MM.1S (cell line): ENCODE results near the gene KRT40.
"Not testable (repeated sequence)": the region's sequence is repeated elsewhere in the genome, so short reads cannot be mapped to it uniquely, and the experiment has no call there.

Experiments used
- DNase-seq: peaks from one replicate; pipeline ENCODE4 v3.0.0-alpha.2; 2015
- H2AFZ ChIP-seq: fragments of 300-600 bp; sonication (generic); 2 replicates; pipeline ENCODE4 v1.6.0; 2016; ENCODE audit warnings: antibody characterized with exemption, low read length
- H3F3A ChIP-seq: fragments of 300-600 bp; sonication (generic); 2 replicates; pipeline ENCODE4 v1.6.1; 2016; ENCODE audit warnings: mild to moderate bottlenecking, antibody characterized with exemption, low read length, moderate library complexity, mixed read lengths; ENCODE audit not compliant: insufficient read depth
- H3K27ac ChIP-seq: fragments of 300-600 bp; sonication (generic); 2 replicates; pipeline ENCODE4 v1.5.1; 2016; ENCODE audit warnings: mild to moderate bottlenecking, low read length
- H3K27me3 ChIP-seq: fragments of 300-600 bp; sonication (generic); replicated peaks from 2 replicates; pipeline ENCODE4 v1.6.0; 2016; ENCODE audit warnings: low read length; ENCODE audit not compliant: insufficient read depth
- H3K36me3 ChIP-seq: fragments of 300-600 bp; sonication (generic); replicated peaks from 2 replicates; pipeline ENCODE4 v1.6.1; 2016; ENCODE audit warnings: mild to moderate bottlenecking, low read length, mixed read lengths; ENCODE audit not compliant: insufficient read depth
- H3K4me1 ChIP-seq: fragments of 300-600 bp; sonication (generic); 2 replicates; pipeline ENCODE4 v1.6.1; 2016; ENCODE audit warnings: low read length, mixed read lengths
- H3K4me2 ChIP-seq: fragments of 300-600 bp; sonication (generic); 2 replicates; pipeline ENCODE4 v1.6.0; 2016; ENCODE audit warnings: low read depth, low read length
- H3K4me3 ChIP-seq: fragments of 300-600 bp; sonication (generic); 2 replicates; pipeline ENCODE4 v1.5.1; 2016; ENCODE audit warnings: low read length, mixed read lengths
- H3K79me2 ChIP-seq: fragments of 300-600 bp; sonication (generic); 2 replicates; pipeline ENCODE4 v1.6.1; 2016; ENCODE audit warnings: mixed run types, low read length, mixed read lengths
- H3K9ac ChIP-seq: fragments of 300-600 bp; sonication (generic); 2 replicates; pipeline ENCODE4 v1.6.1; 2016; ENCODE audit warnings: low read length, mixed read lengths
- H3K9me2 ChIP-seq: fragments of 300-600 bp; sonication (generic); replicated peaks from 2 replicates; pipeline ENCODE4 v1.6.1; 2016; ENCODE audit warnings: mild to moderate bottlenecking, low read length, mixed read lengths; ENCODE audit not compliant: insufficient read depth
- H3K9me3 ChIP-seq: fragments of 300-600 bp; sonication (generic); replicated peaks from 2 replicates; pipeline ENCODE4 v1.6.1; 2016; ENCODE audit warnings: mild to moderate bottlenecking, low read length, mixed read lengths; ENCODE audit not compliant: insufficient read depth
- H4K20me1 ChIP-seq: fragments of 300-600 bp; sonication (generic); 2 replicates; pipeline ENCODE4 v1.6.1; 2016; ENCODE audit warnings: mild to moderate bottlenecking, low read length, moderate library complexity, mixed read lengths; ENCODE audit not compliant: insufficient read depth
- CTCF ChIP-seq: fragments of 300-600 bp; sonication (generic); IDR thresholded peaks from 2 replicates; pipeline ENCODE4 v1.5.1; 2016; ENCODE audit warnings: antibody characterized with exemption, low read length, mixed read lengths
- EZH2 ChIP-seq: fragments of 300-600 bp; sonication (generic); optimal IDR thresholded peaks from 2 replicates; pipeline ENCODE3; 2017; ENCODE audit warnings: low read depth, mild to moderate bottlenecking, antibody characterized with exemption, low read length, mixed read lengths
- EZH2phosphoT487 ChIP-seq: fragments of 300-600 bp; sonication (generic); IDR thresholded peaks from 2 replicates; pipeline ENCODE4 v1.6.1; 2018; ENCODE audit warnings: antibody characterized with exemption, low read length

Gene KRT40

GRCh38 chr17:41003926-41004325 is 19.8 kb upstream of the KRT40 start:
- TF ChIP-seq CTCF (no peak), EZH2 (no peak), EZH2phosphoT487 (no peak)
- no peak overlapping the region for H3K4me3 ChIP-seq
- H3K9me3 ChIP-seq = no peaks in the 10 kb centered on the region
- H3K9ac ChIP-seq = no peak overlapping the region
- H2AFZ ChIP-seq = no peak overlapping the region
- H3K9me2 ChIP-seq = no peaks in the 10 kb centered on the region; the same call in 1 of the 2 replicates
- no peaks in the 10 kb centered on the region for H3K36me3 ChIP-seq
- DNase-seq = no peak
- no peaks in the 10 kb centered on the region for H3K4me1 ChIP-seq
- no peaks in the 10 kb centered on the region for H3F3A ChIP-seq
- no peaks in the 10 kb centered on the region for H4K20me1 ChIP-seq
- H3K79me2 ChIP-seq = no peaks in the 10 kb centered on the region
- no peak overlapping the region for H3K4me2 ChIP-seq
- H3K27ac ChIP-seq = no peak overlapping the region
- H3K27me3 ChIP-seq = no peaks in the 10 kb centered on the region

GRCh38 chr17:41002814-41003213 is 18.7 kb upstream of the KRT40 start:
- Histone ChIP-seq H3K4me1 (no peaks in the 10 kb centered on the region), H3K9ac (no peak overlapping the region), H3K79me2 (no peaks in the 10 kb centered on the region), H3K36me3 (no peaks in the 10 kb centered on the region), H3K4me3 (no peak overlapping the region), H4K20me1 (no peaks in the 10 kb centered on the region), H3F3A (no peaks in the 10 kb centered on the region), H3K27ac (no peak overlapping the region), H3K9me3 (no peaks in the 10 kb centered on the region), H3K9me2 (no peaks in the 10 kb centered on the region; the same call in 1 of the 2 replicates), H3K27me3 (no peaks in the 10 kb centered on the region), H3K4me2 (no peak overlapping the region), H2AFZ (no peak overlapping the region)
- TF ChIP-seq EZH2 (no peak), EZH2phosphoT487 (no peak), CTCF (no peak)
- no peak for DNase-seq

DNA sequence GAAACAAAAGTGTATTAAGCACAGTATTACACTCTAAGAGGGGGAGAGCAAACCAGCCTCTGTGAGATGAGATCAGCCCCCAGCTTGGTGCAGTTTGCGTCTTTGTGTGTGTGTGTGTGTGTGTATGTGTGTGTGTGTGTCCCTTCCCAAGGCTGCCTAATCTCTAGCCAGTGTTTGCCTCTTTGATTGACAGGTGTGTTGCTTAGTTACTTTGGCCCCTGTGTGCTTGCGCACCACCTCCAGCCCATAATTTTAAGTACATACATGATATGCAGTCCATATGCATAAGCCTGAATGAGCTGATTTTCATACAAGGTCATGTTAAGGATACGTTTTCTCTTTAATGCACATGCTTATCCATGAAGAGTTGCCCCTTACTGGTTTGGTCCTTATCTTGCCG is 17.7 kb upstream of the KRT40 start:
- Histone ChIP-seq H3K36me3 (no peaks in the 10 kb centered on the region), H2AFZ (no peak overlapping the region), H3F3A (no peaks in the 10 kb centered on the region), H3K4me2 (no peak overlapping the region), H3K27ac (no peak overlapping the region), H4K20me1 (no peaks in the 10 kb centered on the region), H3K4me1 (no peaks in the 10 kb centered on the region), H3K4me3 (no peak overlapping the region), H3K9me2 (no peaks in the 10 kb centered on the region; the same call in 1 of the 2 replicates), H3K9ac (no peak overlapping the region), H3K79me2 (no peaks in the 10 kb centered on the region), H3K9me3 (no peaks in the 10 kb centered on the region), H3K27me3 (no peaks in the 10 kb centered on the region)
- no peak for DNase-seq
- TF ChIP-seq CTCF (no peak), EZH2phosphoT487 (no peak), EZH2 (no peak)

DNA sequence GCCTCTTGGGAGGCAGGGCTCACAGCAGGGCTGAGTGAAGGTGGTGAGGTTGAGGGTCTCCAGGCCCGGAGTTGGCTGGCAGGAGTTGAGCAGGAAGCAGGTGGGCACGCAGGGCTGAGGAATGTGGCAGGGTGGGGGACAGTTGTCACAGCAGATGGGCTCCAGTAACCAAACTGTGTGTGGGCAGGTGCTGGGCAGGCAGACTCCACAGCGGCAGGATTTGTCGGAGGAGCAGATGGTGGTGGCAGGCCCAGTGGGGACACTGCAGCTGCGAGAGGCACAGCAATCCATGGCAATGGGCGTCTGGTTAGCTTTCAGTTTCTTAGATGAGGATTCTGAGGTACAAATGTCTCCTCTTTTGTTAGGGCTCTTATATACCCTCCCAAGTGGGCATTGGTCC is 15.4 kb upstream of the KRT40 start, which contains the start of gene KRTAP3-2:
Gene KRTAP3-2 (minus strand): TSS at position 344 of the 400 bp plus-strand sequence. CDS start 53 bp downstream, at position 291.
- not testable (repeated sequence) for DNase-seq, H2AFZ ChIP-seq, H3K27ac ChIP-seq, H3F3A ChIP-seq, H4K20me1 ChIP-seq, H3K9ac ChIP-seq, H3K4me1 ChIP-seq, H3K36me3 ChIP-seq, H3K27me3 ChIP-seq, H3K79me2 ChIP-seq, H3K9me3 ChIP-seq, H3K4me2 ChIP-seq, H3K9me2 ChIP-seq, H3K4me3 ChIP-seq
